GM13977 (cell line): Measurements from ENCODE around the gene ULK4.
"Not testable (repeated sequence)": the region's sequence is repeated elsewhere in the genome, so short reads cannot be mapped to it uniquely, and the experiment has no call there.

ENCODE experiments used
- DNase-seq: peaks from one replicate; pipeline ENCODE4 v3.0.0; 2012; ENCODE audit warnings: low spot score
- CTCF ChIP-seq: IDR thresholded peaks from 2 replicates; pipeline ENCODE4 v1.5.1; 2012; ENCODE audit warnings: mild to moderate bottlenecking, control low read depth; ENCODE audit not compliant: insufficient read depth; ENCODE audit errors: extremely low read depth, missing control alignments
- in situ Hi-C: fragments of 300-500 bp; cut with MboI; formaldehyde crosslinking; loops from one replicate; pipeline ENCODE4 v1.12.0; 2022; ENCODE audit warnings: low sequenced_read_pairs, low pct_unique_long_range_greater_than_20kb, mixed read lengths, inconsistent platforms; ENCODE audit not compliant: unreplicated experiment

ULK4 gene

GRCh38 chr3:41986561-41986960 lies 24.7 kb upstream of the ULK4 start:
- TF ChIP-seq CTCF, result no peak
- in situ Hi-C loops, result no loop called here
- DNase-seq, result no peak

DNA sequence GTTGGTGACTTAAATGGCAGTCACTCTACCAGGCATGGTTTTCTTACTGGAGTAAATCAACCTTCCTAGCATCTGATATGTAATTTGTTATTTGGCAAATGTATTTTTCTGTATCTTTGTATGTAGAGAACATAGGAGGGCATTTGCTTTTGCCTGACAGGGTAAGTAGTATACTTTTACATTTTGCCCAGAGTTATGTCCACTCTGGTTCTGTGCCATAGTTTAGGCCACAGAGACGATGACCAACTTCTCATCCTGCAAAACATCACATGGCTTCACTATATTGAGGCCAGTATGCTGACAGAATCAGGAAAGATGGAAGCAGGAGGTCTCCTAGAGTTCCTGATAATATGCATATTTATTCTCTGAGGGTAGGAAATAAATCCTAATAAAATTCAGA lies 23.1 kb upstream of the ULK4 start:
- no peak for TF ChIP-seq CTCF
- no peak for DNase-seq
- in situ Hi-C loops, result no loop called here

- DNase-seq, in situ Hi-C loops: not testable (repeated sequence)
Observed at GRCh38 chr3:41983091-41983490, 21.2 kb upstream of the ULK4 start.

DNA sequence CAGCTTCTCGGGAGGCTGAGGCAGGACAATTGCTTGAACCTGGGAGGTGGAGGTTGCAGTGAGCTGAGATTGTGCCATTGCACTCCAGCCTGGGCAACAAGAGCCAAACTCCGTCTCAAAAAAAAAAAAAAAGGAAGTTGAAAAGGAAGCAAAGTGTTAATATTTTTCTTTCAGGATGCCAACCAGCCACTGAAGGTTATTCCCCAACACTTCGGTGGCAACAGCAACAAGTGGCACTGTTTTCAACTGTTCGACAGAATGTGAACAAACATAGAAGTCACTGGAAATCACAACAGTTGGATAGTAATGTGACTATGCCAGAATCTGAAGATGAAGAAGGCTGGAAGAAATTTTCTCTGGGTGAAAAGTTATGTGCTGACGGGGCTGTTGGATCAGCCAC lies 15.5 kb upstream of the ULK4 start:
- in situ Hi-C loops, DNase-seq: not testable (repeated sequence)

DNA sequence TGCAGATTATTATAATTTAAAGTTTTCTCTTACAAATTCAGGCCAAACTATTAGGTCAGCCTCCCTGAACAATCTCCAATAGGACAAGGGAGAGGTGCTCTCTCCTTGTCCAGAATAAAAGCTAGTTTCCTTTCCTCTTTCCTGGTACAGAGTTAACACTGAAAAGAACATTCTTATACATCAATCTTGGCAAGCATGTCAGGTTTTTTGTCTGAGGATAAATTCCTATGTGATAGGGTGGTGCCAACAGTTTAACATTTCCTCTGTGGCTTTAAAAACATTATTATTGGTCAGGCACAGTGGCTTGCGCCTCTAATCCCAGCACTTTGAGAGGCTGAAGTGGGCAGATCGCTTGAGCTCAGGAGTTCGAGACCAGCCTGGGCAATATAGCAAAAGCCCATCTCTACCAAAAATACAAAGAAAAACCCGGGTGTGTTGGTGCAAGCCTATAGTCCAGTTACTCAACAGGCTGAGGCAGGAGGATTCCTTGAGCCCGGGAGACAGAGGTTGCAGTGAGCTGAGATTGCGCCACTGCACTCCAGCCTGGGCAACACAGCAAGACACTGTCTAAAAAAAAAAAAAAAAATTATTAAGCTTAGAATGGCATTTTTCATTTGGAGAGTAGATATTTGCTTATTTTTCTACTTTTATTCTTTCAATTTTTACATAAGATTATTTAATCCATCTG lies 13.7 kb upstream of the ULK4 start:
- TF ChIP-seq CTCF, result no peak
- no peak for DNase-seq
- in situ Hi-C loops, result no loop called here

GRCh38 chr3:41974223-41974622 lies 12.3 kb upstream of the ULK4 start:
- in situ Hi-C loops, result no loop called here
- no peak for DNase-seq
- TF ChIP-seq CTCF, result no peak

DNA sequence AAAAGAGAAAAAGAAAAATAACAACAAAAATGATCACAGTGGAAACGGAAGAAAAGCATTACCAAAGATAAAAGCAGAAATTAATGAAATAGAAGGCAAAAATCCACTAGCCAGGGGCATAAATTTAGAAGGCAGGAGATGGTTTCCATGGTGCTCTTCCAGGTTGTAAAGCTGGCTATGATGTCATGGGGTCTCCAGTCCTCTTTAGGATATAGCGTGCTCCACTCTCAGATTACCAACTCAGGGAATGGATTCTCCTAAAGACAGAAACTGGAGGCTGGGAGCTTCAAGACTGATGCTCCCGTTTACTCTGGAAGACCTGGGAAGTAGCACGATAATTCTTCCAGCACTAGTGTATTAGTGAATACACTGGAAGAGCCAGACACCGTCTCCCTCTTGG lies 10.9 kb upstream of the ULK4 start:
- no peak for DNase-seq
- in situ Hi-C loops, result no loop called here
- no peak for TF ChIP-seq CTCF

- TF ChIP-seq CTCF, result no peak
- no peak for DNase-seq
- in situ Hi-C loops, result no loop called here
Observed at GRCh38 chr3:41966206-41966605, 4.3 kb upstream of the ULK4 start.
